NCI-H1694 (cell line): Measurements from ENCODE around the gene GOLGA8M.
"Not testable (repeated sequence)": the region's sequence is repeated elsewhere in the genome, so short reads cannot be mapped to it uniquely, and the experiment has no call there.

ENCODE experiments used
- DNase-seq: peaks from one replicate; lab custom pipeline; 2025; lab: John Stamatoyannopoulos, UW

The GOLGA8M gene

DNA sequence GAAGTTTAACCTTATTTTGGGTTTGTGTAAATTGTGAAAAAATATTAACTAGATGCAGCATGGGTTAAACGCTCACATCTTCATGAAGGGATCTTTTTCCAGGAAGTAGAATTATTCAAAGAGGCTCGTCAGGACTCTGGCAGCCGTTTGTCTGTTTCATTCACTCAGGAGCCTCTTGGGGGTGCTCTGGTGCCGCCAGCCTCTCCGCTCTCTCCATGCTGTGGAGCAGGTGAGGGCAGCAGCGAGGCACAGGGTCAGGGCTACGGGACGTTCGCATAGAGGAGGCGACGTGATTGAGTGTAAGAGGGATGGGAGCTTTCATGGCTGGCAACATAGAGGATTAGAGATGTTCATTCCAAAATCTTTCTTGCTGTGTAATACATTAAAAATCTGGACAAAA, 48.5 kb downstream of the GOLGA8M start:
- DNase-seq: not testable (repeated sequence)

DNA sequence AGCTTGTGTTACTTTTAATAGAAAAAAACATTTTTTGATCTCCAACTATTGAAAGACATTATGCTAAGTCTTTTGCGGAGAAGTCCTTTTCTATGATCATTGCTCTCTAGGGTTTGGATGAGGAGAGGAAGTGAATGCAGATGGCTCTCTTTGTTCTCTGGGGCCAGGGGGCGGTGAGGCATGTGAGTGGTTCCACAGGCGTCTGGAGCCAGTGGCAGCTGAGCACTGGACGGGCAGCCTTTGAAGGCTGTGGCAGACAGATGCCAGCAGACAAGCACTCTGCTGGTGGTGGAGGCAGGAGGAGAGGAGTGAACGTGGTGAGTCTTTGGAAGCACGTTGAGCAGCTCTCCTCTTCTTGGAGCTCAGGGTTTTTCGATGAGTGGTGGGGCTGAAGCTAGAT, 51.5 kb downstream of the GOLGA8M start:
- DNase-seq: not testable (repeated sequence)

DNA sequence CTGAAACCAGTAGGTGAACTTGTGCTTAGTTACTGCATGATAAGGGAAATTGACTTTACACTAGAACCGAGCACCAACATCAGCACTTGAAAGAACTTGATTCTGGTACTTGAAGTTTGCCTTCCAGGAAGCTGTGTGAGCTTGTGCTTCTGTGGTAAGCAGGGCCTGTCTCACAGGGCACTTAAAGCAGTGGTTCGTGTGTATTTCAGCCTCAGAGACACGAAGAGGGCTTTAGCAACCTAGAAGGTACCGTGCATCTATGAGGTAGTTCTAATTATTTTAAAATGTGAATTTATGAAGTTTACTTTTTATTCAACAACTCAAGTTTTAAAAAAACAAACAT, 56.2 kb downstream of the GOLGA8M start:
- not testable (repeated sequence) for DNase-seq

DNA sequence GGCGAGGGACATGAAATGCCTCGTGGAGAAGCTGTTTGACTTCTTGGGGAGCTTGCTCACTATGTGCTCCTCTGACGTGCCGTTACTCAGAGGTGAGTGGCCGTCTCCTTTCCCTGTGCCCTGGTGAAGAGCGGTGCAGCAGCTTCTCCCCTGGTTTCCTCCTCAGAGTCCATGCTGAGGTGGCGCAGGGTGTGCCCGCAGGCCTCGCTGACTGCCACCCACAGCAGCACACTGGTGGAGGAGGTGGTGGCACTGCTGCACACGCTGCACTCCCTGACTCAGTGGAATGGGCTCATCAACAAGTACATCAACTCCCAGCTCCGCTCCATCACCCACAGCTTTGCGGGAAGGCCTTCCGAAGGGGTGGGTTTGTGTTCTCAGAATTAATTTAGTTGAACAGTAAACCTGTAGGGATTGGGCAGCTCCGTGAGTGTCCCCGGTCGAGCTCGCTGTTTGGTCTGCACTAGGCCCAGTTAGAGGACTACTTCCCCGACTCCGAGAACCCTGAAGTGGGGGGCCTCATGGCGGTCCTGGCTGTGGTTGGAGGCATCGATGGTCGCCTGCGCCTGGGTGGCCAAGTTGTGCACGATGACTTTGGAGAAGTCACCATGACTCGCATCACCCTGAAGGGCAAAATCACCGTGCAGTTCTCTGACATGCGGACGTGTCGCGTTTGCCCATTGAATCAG, 56.7 kb downstream of the GOLGA8M start:
- DNase-seq: not testable (repeated sequence)

DNA sequence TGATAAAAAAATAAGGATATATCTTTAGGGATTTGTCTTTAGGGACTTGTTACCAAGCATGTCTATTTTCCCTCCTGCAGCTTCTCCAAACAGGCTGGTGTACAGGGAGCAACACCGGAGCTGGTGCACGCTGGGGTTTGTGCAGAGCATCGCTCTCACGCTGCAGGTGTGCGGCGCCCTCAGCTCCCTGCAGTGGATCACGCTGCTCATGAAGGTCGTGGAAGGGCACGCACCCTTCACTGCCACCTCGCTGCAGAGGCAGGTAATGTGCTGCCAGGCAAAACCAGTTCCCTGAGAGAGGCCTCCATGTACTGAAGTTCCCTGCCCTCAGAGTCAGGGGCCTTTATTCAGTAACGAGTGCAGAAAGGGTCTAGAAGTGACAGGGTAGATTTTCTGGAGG, 58.0 kb downstream of the GOLGA8M start:
- not testable (repeated sequence) for DNase-seq

DNA sequence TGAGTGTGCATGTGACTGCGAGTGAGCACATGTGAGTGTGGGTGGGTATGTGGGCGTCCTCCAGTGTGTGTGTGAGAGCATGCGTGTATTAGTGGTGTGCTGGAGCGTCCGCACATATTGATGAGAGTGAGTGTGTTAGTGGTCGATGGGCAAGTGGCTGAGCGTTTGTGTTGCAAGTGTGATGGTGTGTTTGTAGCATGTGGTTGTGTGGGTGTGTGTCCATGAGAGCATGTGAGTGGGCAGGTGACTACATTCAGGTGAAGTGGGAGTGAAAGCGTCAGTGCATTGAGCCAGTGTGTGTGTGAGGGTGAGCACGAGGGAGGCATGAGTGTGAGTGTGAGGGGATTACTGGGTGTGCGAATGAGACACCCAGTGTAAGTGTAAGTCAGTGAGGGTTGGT, 59.7 kb downstream of the GOLGA8M start:
- not testable (repeated sequence) for DNase-seq
